ENCODE measurements around the gene MEX3B. TPM values are rescaled to one million over a fixed set of nuclear protein-coding genes. Genes with fewer than 3 reads are reported as not detected.

The MEX3B gene
- total RNA-seq, 5 donors from 2014 or later (not counting 1 experiment from before 2014, with no cell fraction given), result 1.5 to 2.8 (median 1.6) TPM

GRCh38 chr15:82021992-82022391, 23.8 kb downstream of the MEX3B start:
- Histone ChIP-seq H3K36me3 (ENCODE audit: control insufficient read depth in 2 of 2, extremely low read depth in 1 of 2, insufficient read depth in 1 of 2, low read length in 1 of 2) (no peaks in the 10 kb centered on the region), H3K27me3 (replicated peaks in 1 of 2; ENCODE audit: control insufficient read depth in 2 of 2, extremely low read depth in 1 of 2, insufficient read depth in 2 of 2, low read length in 1 of 2) (peaks cover 0 to 12% of the 10 kb centered on the region in 2 experiments), H3K4me1 (ENCODE audit: control insufficient read depth in 1 of 2, extremely low read depth in 1 of 2, insufficient read depth in 2 of 2, low read length in 2 of 2) (no peaks in the 10 kb centered on the region), H3K9me3 (no peaks in the 10 kb centered on the region), H3K27ac (ENCODE audit: low read length) (no peak overlapping the region), H3K4me3 (ENCODE audit: control insufficient read depth in 1 of 2, extremely low read depth in 1 of 2, low read length in 1 of 2) (no peak overlapping the region)
- DNase-seq, result no peak
- ChIA-PET POLR2A (no interaction called here), CTCF (interaction anchor here in 1 of 2 donors (0.5 kb wide), 1 partner anchor 1000 kb away, joined by 3 read pairs; no protein-coding TSS in a partner anchor)
- no peak for ATAC-seq (replicated peaks in 1 of 4)
- Mint-ChIP-seq H3K27ac (no peak overlapping the region), H3K27me3 (peaks cover 11 to 13% of the 10 kb centered on the region in 2 donors), H3K4me1 (no peaks in the 10 kb centered on the region), H3K4me3 (no peak overlapping the region), H3K9me3 (no peaks in the 10 kb centered on the region), H3K36me3 (no peaks in the 10 kb centered on the region)
- 20% methylated on average over 1 of the region's 1 CpG for WGBS (ENCODE audit: insufficient coverage)

GRCh38 chr15:82020625-82021394, 25.0 kb downstream of the MEX3B start:
- H3K36me3 Mint-ChIP-seq, result no peaks in the 10 kb centered on the region
- DNase-seq, result no peak

GRCh38 chr15:82018201-82018600, 27.6 kb downstream of the MEX3B start:
- H3K9me3 ChIP-seq, result no peaks in the 10 kb centered on the region
- ChIA-PET CTCF (no interaction called here), POLR2A (no interaction called here)
- no peak for DNase-seq
- peaks cover 0 to 16% of the 10 kb centered on the region in 2 experiments for H3K27me3 ChIP-seq (replicated peaks in 1 of 2; ENCODE audit: control insufficient read depth in 2 of 2, extremely low read depth in 1 of 2, insufficient read depth in 2 of 2, low read length in 1 of 2)
- no peaks in the 10 kb centered on the region for H3K4me1 ChIP-seq (ENCODE audit: control insufficient read depth in 1 of 2, extremely low read depth in 1 of 2, insufficient read depth in 2 of 2, low read length in 2 of 2)
- H3K4me3 Mint-ChIP-seq, result no peak overlapping the region
- H3K4me1 Mint-ChIP-seq, result no peaks in the 10 kb centered on the region
- H3K27ac Mint-ChIP-seq, result no peak overlapping the region
- H3K27me3 Mint-ChIP-seq, result peaks cover 24 to 27% of the 10 kb centered on the region in 2 donors
- no peak overlapping the region for H3K4me3 ChIP-seq (ENCODE audit: control insufficient read depth in 1 of 2, extremely low read depth in 1 of 2, low read length in 1 of 2)
- no peaks in the 10 kb centered on the region for H3K9me3 Mint-ChIP-seq
- 8% methylated on average over 3 of the region's 4 CpGs for WGBS (ENCODE audit: insufficient coverage)
- H3K27ac ChIP-seq (ENCODE audit: low read length), result no peak overlapping the region
- H3K36me3 Mint-ChIP-seq, result no peaks in the 10 kb centered on the region
- ATAC-seq (replicated peaks in 1 of 4), result peak in 1 of 4 experiments; percentile 34
- no peaks in the 10 kb centered on the region for H3K36me3 ChIP-seq (ENCODE audit: control insufficient read depth in 2 of 2, extremely low read depth in 1 of 2, insufficient read depth in 1 of 2, low read length in 1 of 2)

More at GRCh38 chr15:82020625-82021394, 25.0 kb downstream of the MEX3B start:
- ChIA-PET POLR2A (no interaction called here), CTCF (no interaction called here)
- no peak for ATAC-seq (replicated peaks in 1 of 4)
- no peaks in the 10 kb centered on the region for H3K4me1 Mint-ChIP-seq
- Histone ChIP-seq H3K27me3 (replicated peaks in 1 of 2; ENCODE audit: control insufficient read depth in 2 of 2, extremely low read depth in 1 of 2, insufficient read depth in 2 of 2, low read length in 1 of 2) (peaks cover 0 to 12% of the 10 kb centered on the region in 2 experiments), H3K27ac (ENCODE audit: low read length) (no peak overlapping the region), H3K9me3 (no peaks in the 10 kb centered on the region), H3K4me3 (ENCODE audit: control insufficient read depth in 1 of 2, extremely low read depth in 1 of 2, low read length in 1 of 2) (no peak overlapping the region), H3K36me3 (ENCODE audit: control insufficient read depth in 2 of 2, extremely low read depth in 1 of 2, insufficient read depth in 1 of 2, low read length in 1 of 2) (no peaks in the 10 kb centered on the region), H3K4me1 (ENCODE audit: control insufficient read depth in 1 of 2, extremely low read depth in 1 of 2, insufficient read depth in 2 of 2, low read length in 2 of 2) (no peaks in the 10 kb centered on the region)
- H3K4me3 Mint-ChIP-seq, result no peak overlapping the region
- H3K27ac Mint-ChIP-seq, result no peak overlapping the region
- 100% methylated on average over 1 of the region's 3 CpGs for WGBS (ENCODE audit: insufficient coverage)
- peaks cover 18 to 22% of the 10 kb centered on the region in 2 donors for H3K27me3 Mint-ChIP-seq
- H3K9me3 Mint-ChIP-seq, result no peaks in the 10 kb centered on the region

GRCh38 chr15:82017656-82018055, 28.2 kb downstream of the MEX3B start:
- H3K4me3 ChIP-seq (ENCODE audit: control insufficient read depth in 1 of 2, extremely low read depth in 1 of 2, low read length in 1 of 2), result no peak overlapping the region
- ChIA-PET CTCF (no interaction called here), POLR2A (no interaction called here)
- Mint-ChIP-seq H3K36me3 (no peaks in the 10 kb centered on the region), H3K27me3 (peaks cover 30 to 32% of the 10 kb centered on the region in 2 donors), H3K9me3 (no peaks in the 10 kb centered on the region), H3K27ac (no peak overlapping the region), H3K4me1 (no peaks in the 10 kb centered on the region), H3K4me3 (no peak overlapping the region)
- ATAC-seq (replicated peaks in 1 of 4) (no peak), DNase-seq (no peak)
- H3K4me1 ChIP-seq (ENCODE audit: control insufficient read depth in 1 of 2, extremely low read depth in 1 of 2, insufficient read depth in 2 of 2, low read length in 2 of 2), result no peaks in the 10 kb centered on the region
- no peaks in the 10 kb centered on the region for H3K9me3 ChIP-seq
- no peak overlapping the region for H3K27ac ChIP-seq (ENCODE audit: low read length)
- H3K27me3 ChIP-seq (replicated peaks in 1 of 2; ENCODE audit: control insufficient read depth in 2 of 2, extremely low read depth in 1 of 2, insufficient read depth in 2 of 2, low read length in 1 of 2), result peaks cover 0 to 19% of the 10 kb centered on the region in 2 experiments
- no peaks in the 10 kb centered on the region for H3K36me3 ChIP-seq (ENCODE audit: control insufficient read depth in 2 of 2, extremely low read depth in 1 of 2, insufficient read depth in 1 of 2, low read length in 1 of 2)
- WGBS (ENCODE audit: insufficient coverage), result 51% methylated on average over 3 of the region's 7 CpGs

- Histone ChIP-seq H3K27me3 (replicated peaks in 1 of 2; ENCODE audit: control insufficient read depth in 2 of 2, extremely low read depth in 1 of 2, insufficient read depth in 2 of 2, low read length in 1 of 2) (peaks cover 0 to 16% of the 10 kb centered on the region in 2 experiments), H3K4me3 (ENCODE audit: control insufficient read depth in 1 of 2, extremely low read depth in 1 of 2, low read length in 1 of 2) (no peak overlapping the region), H3K9me3 (no peaks in the 10 kb centered on the region), H3K27ac (ENCODE audit: low read length) (no peak overlapping the region), H3K4me1 (ENCODE audit: control insufficient read depth in 1 of 2, extremely low read depth in 1 of 2, insufficient read depth in 2 of 2, low read length in 2 of 2) (no peaks in the 10 kb centered on the region), H3K36me3 (ENCODE audit: control insufficient read depth in 2 of 2, extremely low read depth in 1 of 2, insufficient read depth in 1 of 2, low read length in 1 of 2) (no peaks in the 10 kb centered on the region)
- Mint-ChIP-seq H3K27me3 (peaks cover 22 to 27% of the 10 kb centered on the region in 2 donors), H3K4me1 (no peaks in the 10 kb centered on the region), H3K27ac (no peak overlapping the region), H3K9me3 (no peaks in the 10 kb centered on the region), H3K4me3 (no peak overlapping the region), H3K36me3 (no peaks in the 10 kb centered on the region)
- ChIA-PET CTCF (interaction anchor here in 1 of 2 donors (0.7 kb wide), 1 partner anchor 1306 kb away, joined by 4 read pairs; no protein-coding TSS in a partner anchor), POLR2A (no interaction called here)
- no peak for ATAC-seq (replicated peaks in 1 of 4)
- no peak for DNase-seq
- 94% methylated on average over 2 of the region's 3 CpGs for WGBS (ENCODE audit: insufficient coverage)
These were observed 30.8 kb downstream of the MEX3B start for GRCh38 chr15:82014989-82015388.

- ChIA-PET CTCF (no interaction called here), POLR2A (no interaction called here)
- Histone ChIP-seq H3K27ac (ENCODE audit: low read length) (no peak overlapping the region), H3K4me1 (ENCODE audit: control insufficient read depth in 1 of 2, extremely low read depth in 1 of 2, insufficient read depth in 2 of 2, low read length in 2 of 2) (no peaks in the 10 kb centered on the region), H3K36me3 (ENCODE audit: control insufficient read depth in 2 of 2, extremely low read depth in 1 of 2, insufficient read depth in 1 of 2, low read length in 1 of 2) (no peaks in the 10 kb centered on the region), H3K27me3 (replicated peaks in 1 of 2; ENCODE audit: control insufficient read depth in 2 of 2, extremely low read depth in 1 of 2, insufficient read depth in 2 of 2, low read length in 1 of 2) (peaks cover 0 to 14% of the 10 kb centered on the region in 2 experiments), H3K4me3 (ENCODE audit: control insufficient read depth in 1 of 2, extremely low read depth in 1 of 2, low read length in 1 of 2) (no peak overlapping the region), H3K9me3 (no peaks in the 10 kb centered on the region)
- no peak overlapping the region for H3K4me3 Mint-ChIP-seq
- ATAC-seq (replicated peaks in 1 of 4) (no peak), DNase-seq (no peak)
- peaks cover 30 to 37% of the 10 kb centered on the region in 2 donors for H3K27me3 Mint-ChIP-seq
- no peaks in the 10 kb centered on the region for H3K4me1 Mint-ChIP-seq
- 90% methylated on average over 4 of the region's 7 CpGs for WGBS (ENCODE audit: insufficient coverage)
- no peaks in the 10 kb centered on the region for H3K36me3 Mint-ChIP-seq
- no peak overlapping the region for H3K27ac Mint-ChIP-seq
- no peaks in the 10 kb centered on the region for H3K9me3 Mint-ChIP-seq
These were observed 32.9 kb downstream of the MEX3B start for GRCh38 chr15:82012908-82013307.
